Right hindlimb (tissue), 1 donor: ENCODE data around the gene OPRD1.

Experiments
- DNase-seq: peaks from one replicate; pipeline ENCODE4 v3.0.0-alpha.2; 2018

Gene OPRD1

GRCh38 chr1:28886731-28887418 is 74.9 kb downstream of the OPRD1 start:
- peak; percentile 72 for DNase-seq

GRCh38 chr1:28887419-28887834 is 75.5 kb downstream of the OPRD1 start:
- DNase-seq = peak; percentile 43

GRCh38 chr1:28887835-28888682 is 76.1 kb downstream of the OPRD1 start:
- peak; percentile 48 for DNase-seq

GRCh38 chr1:28888915-28889314 is 76.9 kb downstream of the OPRD1 start:
- no peak for DNase-seq

- no peak for DNase-seq
Observed at GRCh38 chr1:28889357-28889756, 77.4 kb downstream of the OPRD1 start.

- DNase-seq = no peak
Observed at GRCh38 chr1:28890435-28890834, 78.5 kb downstream of the OPRD1 start.

GRCh38 chr1:28890836-28891235 is 78.9 kb downstream of the OPRD1 start:
- no peak for DNase-seq

GRCh38 chr1:28891256-28891655 is 79.3 kb downstream of the OPRD1 start:
- no peak for DNase-seq

- DNase-seq = no peak
Observed at GRCh38 chr1:28893403-28894102, 81.6 kb downstream of the OPRD1 start.

- no peak for DNase-seq
Observed at GRCh38 chr1:28894785-28895184, 82.8 kb downstream of the OPRD1 start.

GRCh38 chr1:28895896-28896608 is 84.1 kb downstream of the OPRD1 start:
- DNase-seq = no peak

GRCh38 chr1:28896609-28896986 is 84.6 kb downstream of the OPRD1 start:
- no peak for DNase-seq

- DNase-seq = no peak
Observed at GRCh38 chr1:28897789-28898188, 85.8 kb downstream of the OPRD1 start.

- no peak for DNase-seq
Observed at GRCh38 chr1:28898405-28898881, 86.5 kb downstream of the OPRD1 start.

- DNase-seq = no peak
Observed at GRCh38 chr1:28899267-28899666, 87.3 kb downstream of the OPRD1 start.

- DNase-seq = no peak
Observed at GRCh38 chr1:28900562-28900961, 88.6 kb downstream of the OPRD1 start.

- no peak for DNase-seq
Observed at GRCh38 chr1:28902738-28903137, 90.8 kb downstream of the OPRD1 start.

- no peak for DNase-seq
Observed at GRCh38 chr1:28905921-28906666, 94.1 kb downstream of the OPRD1 start.

GRCh38 chr1:28909198-28909597 is 97.2 kb downstream of the OPRD1 start:
- DNase-seq = no peak

- no peak for DNase-seq
Observed at GRCh38 chr1:28910379-28911115, 98.6 kb downstream of the OPRD1 start.

- no peak for DNase-seq
Observed at GRCh38 chr1:28913786-28914227, 101.8 kb downstream of the OPRD1 start.
